H1 (cell line): Measurements from ENCODE around the gene SIAH3. TPM values are rescaled to one million over a fixed set of nuclear protein-coding genes. Genes with fewer than 3 reads are reported as not detected.

ENCODE experiments used
- CTCF ChIA-PET: fragments of 300-600 bp; sonication (Branson Sonifier 250); formaldehyde crosslinking; loops from one replicate; lab custom pipeline; 2021; ENCODE audit not compliant: partially characterized antibody; lab: Charles Lee
- POLR2A ChIA-PET: fragments of 300-600 bp; sonication (Branson Sonifier 250); formaldehyde crosslinking; loops from one replicate; lab custom pipeline; 2021; ENCODE audit warnings: inconsistent platforms; ENCODE audit not compliant: partially characterized antibody; lab: Charles Lee
- DNase-seq, 2 experiments: peaks; one replicate each; pipeline versions ENCODE4 v3.0.0 to v3.0.0-alpha.2; 2010 to 2022; ENCODE audit warnings: low spot score in 2 of 2, low read depth in 1 of 2, mixed read lengths in 1 of 2
- FAIRE-seq: peaks from 2 replicates; lab custom pipeline; 2011; peaks lifted over from hg19 to GRCh38; lab: Jason Lieb, UNC
- H2AFZ ChIP-seq: 2 replicates; pipeline ENCODE4 v1.8.1; 2012; ENCODE audit warnings: low read length, inconsistent platforms
- H2AK5ac ChIP-seq: 2 replicates; pipeline ENCODE4 v1.6.1; 2013; ENCODE audit warnings: low read depth, low read length
- H2BK120ac ChIP-seq: replicated peaks from 2 replicates; pipeline ENCODE3; 2013; ENCODE audit warnings: low read depth, low read length, inconsistent platforms
- H2BK12ac ChIP-seq: 2 replicates; pipeline ENCODE4 v1.6.1; 2013; ENCODE audit warnings: low read depth, low read length
- H2BK15ac ChIP-seq: 2 replicates; pipeline ENCODE4 v1.6.1; 2013; ENCODE audit warnings: low read length
- H2BK20ac ChIP-seq: 2 replicates; pipeline ENCODE4 v1.6.1; 2013; ENCODE audit warnings: low read length
- H2BK5ac ChIP-seq: 2 replicates; pipeline ENCODE4 v1.6.1; 2013; ENCODE audit warnings: low read depth, low read length
- H3K14ac ChIP-seq: 2 replicates; pipeline ENCODE4 v1.6.1; 2013; ENCODE audit warnings: inconsistent platforms; ENCODE audit not compliant: insufficient read length
- H3K18ac ChIP-seq: 2 replicates; pipeline ENCODE4 v1.6.1; 2013; ENCODE audit warnings: low read length; ENCODE audit errors: extremely low read depth
- H3K23ac ChIP-seq: 2 replicates; pipeline ENCODE4 v1.6.1; 2013; ENCODE audit warnings: inconsistent platforms; ENCODE audit not compliant: insufficient read length
- H3K23me2 ChIP-seq: 2 replicates; pipeline ENCODE4 v1.6.1; 2013; ENCODE audit warnings: low read depth, low read length
- H3K27ac ChIP-seq: 2 replicates; pipeline ENCODE4 v1.6.1; 2011; ENCODE audit warnings: low read depth, low read length, inconsistent platforms
- H3K27me3 ChIP-seq, 4 experiments: replicated peaks in 1 of 4; 1 replicate in 1 of 4; 2 replicates in 3 of 4; pipeline versions ENCODE4 v1.6.1 to v1.8.1; 2011 to 2013; ENCODE audit warnings: low read length in 3 of 4, mild to moderate bottlenecking in 3 of 4, inconsistent platforms in 2 of 4, mixed read lengths in 2 of 4, moderate library complexity in 1 of 4; ENCODE audit not compliant: control insufficient read depth in 3 of 4, insufficient read depth in 3 of 4; ENCODE audit errors: extremely low read depth in 1 of 4
- H3K36me3 ChIP-seq, 4 experiments: 2 replicates each; pipeline versions ENCODE4 v1.6.1 to v1.8.1; 2011 to 2013; ENCODE audit warnings: mild to moderate bottlenecking in 4 of 4, low read length in 3 of 4, moderate library complexity in 2 of 4, control low read depth in 1 of 4, inconsistent platforms in 1 of 4; ENCODE audit not compliant: insufficient read depth in 4 of 4, control insufficient read depth in 2 of 4
- H3K4ac ChIP-seq: replicated peaks from 2 replicates; pipeline ENCODE3; 2013; ENCODE audit warnings: low read length, low read depth, mixed read lengths, inconsistent platforms; ENCODE audit not compliant: insufficient read length
- H3K4me1 ChIP-seq, 4 experiments: replicated peaks in 1 of 4; 1 replicate in 1 of 4; 2 replicates in 3 of 4; pipeline versions ENCODE4 v1.6.1 to v1.8.1; 2011 to 2013; ENCODE audit warnings: low read length in 3 of 4, inconsistent platforms in 2 of 4, mixed read lengths in 1 of 4; ENCODE audit not compliant: insufficient read depth in 4 of 4, control insufficient read depth in 3 of 4
- H3K4me2 ChIP-seq, 2 experiments: 2 replicates each; pipeline versions ENCODE4 v1.6.1 to v1.8.1; 2011 to 2013; ENCODE audit warnings: low read depth in 2 of 2, low read length in 2 of 2, control low read depth in 1 of 2, inconsistent platforms in 1 of 2, mild to moderate bottlenecking in 1 of 2; ENCODE audit not compliant: insufficient read depth in 1 of 2
- H3K4me3 ChIP-seq, 4 experiments: fragments of 200-600, 300-600 bp in 1 of 4; sonication (generic), shearing (Covaris generic), sonication (Bioruptor Twin) in 1 of 4; 2 replicates each; pipeline versions ENCODE4 v1.5.1 to v1.8.1; 2011 to 2016; ENCODE audit warnings: low read length in 4 of 4, low read depth in 3 of 4, control low read depth in 2 of 4, inconsistent platforms in 2 of 4, mild to moderate bottlenecking in 2 of 4, mixed read lengths in 1 of 4, moderate library complexity in 1 of 4; ENCODE audit not compliant: insufficient read depth in 2 of 4; ENCODE audit errors: extremely low read depth in 1 of 4
- H3K56ac ChIP-seq: replicated peaks from 2 replicates; pipeline ENCODE3; 2013; ENCODE audit warnings: low read depth, mild to moderate bottlenecking, mixed read lengths, low read length, inconsistent platforms; ENCODE audit not compliant: insufficient read length
- H3K79me1 ChIP-seq: 2 replicates; pipeline ENCODE4 v1.6.1; 2013; ENCODE audit warnings: low read depth, low read length, control low read depth
- H3K79me2 ChIP-seq, 2 experiments: 2 replicates each; pipeline versions ENCODE4 v1.6.1 to v1.8.1; 2012 to 2013; ENCODE audit warnings: low read length in 2 of 2, mild to moderate bottlenecking in 2 of 2, inconsistent platforms in 1 of 2; ENCODE audit not compliant: insufficient read depth in 2 of 2, control insufficient read depth in 1 of 2
- H3K9ac ChIP-seq, 4 experiments: replicated peaks in 1 of 4; 1 replicate in 1 of 4; 2 replicates in 3 of 4; pipeline versions ENCODE4 v1.6.1 to v1.8.1; 2011 to 2013; ENCODE audit warnings: low read depth in 3 of 4, low read length in 3 of 4, control low read depth in 2 of 4, mild to moderate bottlenecking in 2 of 4, moderate library complexity in 2 of 4, inconsistent platforms in 1 of 4; ENCODE audit errors: extremely low read depth in 1 of 4
- H3K9me3 ChIP-seq, 2 experiments: 2 replicates each; pipeline versions ENCODE4 v1.6.1 to v1.8.1; 2012 to 2013; ENCODE audit warnings: mild to moderate bottlenecking in 2 of 2, moderate library complexity in 2 of 2, control low read depth in 1 of 2, inconsistent platforms in 1 of 2, low read depth in 1 of 2, low read length in 1 of 2, mixed read lengths in 1 of 2; ENCODE audit not compliant: insufficient read depth in 2 of 2
- H4K20me1 ChIP-seq, 2 experiments: replicated peaks in 1 of 2; 2 replicates each; pipeline versions ENCODE3 to v1.8.1; 2011 to 2013; ENCODE audit warnings: inconsistent platforms in 2 of 2, low read length in 2 of 2, mild to moderate bottlenecking in 1 of 2; ENCODE audit not compliant: insufficient read depth in 2 of 2, control insufficient read depth in 1 of 2
- H4K5ac ChIP-seq: 2 replicates; pipeline ENCODE4 v1.6.1; 2013; ENCODE audit warnings: low read length, low read depth, mixed read lengths, inconsistent platforms; ENCODE audit not compliant: insufficient read length
- H4K8ac ChIP-seq: 2 replicates; pipeline ENCODE4 v1.8.0; 2013; ENCODE audit warnings: mild to moderate bottlenecking, moderate library complexity, low read length, inconsistent platforms; ENCODE audit not compliant: insufficient read depth; ENCODE audit errors: extremely low read depth
- H4K91ac ChIP-seq: replicated peaks from 2 replicates; pipeline ENCODE3; 2013; ENCODE audit warnings: low read length, mixed read lengths, inconsistent platforms; ENCODE audit not compliant: insufficient read length
- EGR1 ChIP-seq: IDR thresholded peaks from 2 replicates; pipeline ENCODE4 v1.6.1; 2011; ENCODE audit warnings: low read depth, low read length, borderline replicate concordance
- EP300 ChIP-seq, 2 experiments: IDR thresholded peaks; 1 replicate in 1 of 2; 2 replicates in 1 of 2; pipeline ENCODE4 v1.6.1; 2011 to 2012; ENCODE audit warnings: low read depth in 2 of 2, low read length in 2 of 2, mild to moderate bottlenecking in 2 of 2, borderline replicate concordance in 1 of 2, inconsistent platforms in 1 of 2, moderate library complexity in 1 of 2
- EZH2 ChIP-seq: fragments of 200-600 bp; sonication (generic); IDR thresholded peaks from 2 replicates; pipeline ENCODE4 v1.7.1; 2012; ENCODE audit warnings: low read depth, mild to moderate bottlenecking, moderate library complexity, low read length, inconsistent platforms; ENCODE audit not compliant: severe bottlenecking
- FOSL1 ChIP-seq: IDR thresholded peaks from 2 replicates; pipeline ENCODE4 v1.6.1; 2011; ENCODE audit warnings: mild to moderate bottlenecking, low read depth, low read length, moderate library complexity; ENCODE audit not compliant: insufficient read depth
- MAFK ChIP-seq: IDR thresholded peaks from 2 replicates; pipeline ENCODE4 v1.6.1; 2012; ENCODE audit warnings: low read depth, mild to moderate bottlenecking, improper control_type of control experiment, low read length
- PHF8 ChIP-seq: fragments of 200-600 bp; sonication (generic); conservative IDR thresholded peaks from 2 replicates; pipeline ENCODE4 v1.7.1; 2012; ENCODE audit warnings: low read depth, mild to moderate bottlenecking, inconsistent platforms, low read length, moderate library complexity
- POLR2A ChIP-seq, 2 experiments: IDR thresholded peaks; 1 replicate in 1 of 2; 2 replicates in 1 of 2; pipeline ENCODE4 v1.6.1; 2011; ENCODE audit warnings: low read depth in 2 of 2, low read length in 2 of 2, mild to moderate bottlenecking in 2 of 2; ENCODE audit errors: control extremely low read depth in 1 of 2
- SIX5 ChIP-seq: IDR thresholded peaks from 2 replicates; pipeline ENCODE4 v1.6.1; 2011; ENCODE audit warnings: mild to moderate bottlenecking, low read depth, low read length
- WGBS, 2 experiments: shearing (Covaris generic) in 1 of 2; methylation state at CpG; one replicate each; pipeline versions ENCODE4 v1.1.6 to v1.1.7; 2013 to 2015; ENCODE audit warnings: low lambda C conversion rate in 2 of 2, mixed read lengths in 2 of 2, inconsistent platforms in 1 of 2, low coverage in 1 of 2, missing lambda C conversion rate in 1 of 2; ENCODE audit not compliant: insufficient replicate concordance in 2 of 2, insufficient coverage in 1 of 2, insufficient read length in 1 of 2; ENCODE audit errors: extremely low coverage in 1 of 2, missing lambda C conversion rate in 1 of 2; 5-methylcytosine and 5-hydroxymethylcytosine counted together
- polyA plus RNA-seq, 7 experiments: library from polyadenylated mRNA; depleted of rRNA in 3 of 7; stranded (reverse) in 5 of 7; unstranded in 2 of 7; fragments of >200 nt in 5 of 7; fragments of 200-250 nt in 2 of 7; gene quantifications; 1 replicate in 5 of 7; 2 replicates in 1 of 7; 4 replicates in 1 of 7; pipeline versions ENCODE4 v1.2.1 to v1.2.3, GENCODE V29; 2011 to 2013; ENCODE audit warnings: missing spikeins in 2 of 7, mixed read lengths in 2 of 7
- total RNA-seq: library from RNA; stranded (reverse); fragmentation: NEBNext Ultra II Directional; extraction: Animal tissue kit (Norgen Biotek cat#: 25700); gene quantifications from 2 replicates; pipeline ENCODE4 v1.2.1, GENCODE V29; 2021

The SIAH3 gene
- total and polyA plus RNA-seq, 2 of the 8 experiments (the other 6 are each of a cell fraction or from before 2014, with no cell fraction given), result 0.15 to 0.17 TPM

DNA sequence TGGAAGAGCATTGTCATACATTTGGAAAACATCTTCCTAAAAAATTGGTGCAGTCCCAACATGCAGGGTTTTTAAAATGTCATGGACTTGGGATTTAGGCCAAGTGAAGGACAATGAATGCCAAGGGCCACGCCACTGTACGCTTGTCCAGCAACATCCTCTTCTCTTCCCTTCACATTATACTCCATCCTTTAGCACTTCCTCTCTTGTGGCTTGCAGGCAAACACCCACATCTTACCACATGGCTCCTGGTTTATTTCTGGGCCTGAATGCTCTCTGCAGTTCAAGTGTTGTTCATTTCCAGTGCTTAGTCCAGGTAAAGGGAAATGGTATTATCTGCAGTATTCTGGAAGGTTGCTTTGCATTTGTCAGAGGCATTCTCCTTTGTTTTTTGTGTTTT lies 104.5 kb downstream of the SIAH3 start:
- Histone ChIP-seq H3K9me3 (no peaks in the 10 kb centered on the region), H3K27ac (no peak overlapping the region), H4K91ac (no peak overlapping the region), H2AK5ac (no peak overlapping the region), H2BK20ac (no peak overlapping the region), H3K36me3 (no peaks in the 10 kb centered on the region), H3K23ac (no peak overlapping the region), H3K79me2 (no peaks in the 10 kb centered on the region), H3K56ac (no peak overlapping the region), H4K5ac (no peak overlapping the region), H3K4me3 (no peak overlapping the region), H3K4me2 (no peak overlapping the region), H2BK12ac (no peak overlapping the region), H2AFZ (no peak overlapping the region), H2BK5ac (no peak overlapping the region), H3K9ac (no peak overlapping the region), H3K27me3 (peaks cover 0 to 1% (median 0%) of the 10 kb centered on the region in 4 experiments; a peak in 1 of 7 replicates), H3K14ac (no peak overlapping the region), H3K4ac (no peak overlapping the region), H3K23me2 (no peaks in the 10 kb centered on the region; the same call in 1 of the 2 replicates), H3K79me1 (no peaks in the 10 kb centered on the region), H4K20me1 (no peaks in the 10 kb centered on the region), H2BK120ac (no peak overlapping the region), H4K8ac (no peak overlapping the region), H3K4me1 (peaks cover 0 to 2% (median 0%) of the 10 kb centered on the region in 4 experiments; a peak in 1 of 7 replicates), H3K18ac (no peak overlapping the region), H2BK15ac (no peak overlapping the region)
- FAIRE-seq, result no peak
- ChIA-PET POLR2A (no interaction called here), CTCF (no interaction called here)
- no peak for DNase-seq
- 97% methylated on average over 2 of the region's 2 CpGs; no CpG with 5 or more reads in 1 of the 2 experiments for WGBS, 2 experiments
- no peak for TF ChIP-seq POLR2A (IDR thresholded peaks at IDR 0.05; ENCODE audit: control extremely low read depth in 1 of 2, low read depth in 2 of 2, low read length in 2 of 2)
- no peak for TF ChIP-seq PHF8
- no peak for TF ChIP-seq EP300 (IDR thresholded peaks at IDR 0.05; ENCODE audit: borderline replicate concordance in 1 of 2, low read depth in 2 of 2, low read length in 2 of 2)
- TF ChIP-seq FOSL1, result no peak
- TF ChIP-seq SIX5, result no peak
- TF ChIP-seq MAFK, result no peak
- no peak for TF ChIP-seq EZH2
- no peak for TF ChIP-seq EGR1
